Fibroblast of skin of back (primary cell): Measurements from ENCODE around the gene PIP5K1B. TPM values are rescaled to one million over a fixed set of nuclear protein-coding genes. Genes with fewer than 3 reads are reported as not detected.
"Not testable (repeated sequence)": the region's sequence is repeated elsewhere in the genome, so short reads cannot be mapped to it uniquely, and the experiment has no call there.

ENCODE experiments used
- DNase-seq: peaks from one replicate; pipeline ENCODE4 v3.0.0-alpha.2; 2013
- polyA plus RNA-seq, 2 experiments: library from polyadenylated mRNA; unstranded; fragments of 120-200 nt; gene quantifications; one replicate each; pipeline ENCODE4 v1.2.1, GENCODE V29; 2013; ENCODE audit not compliant: insufficient read length in 2 of 2

Gene PIP5K1B
- not detected for polyA plus RNA-seq (2013, experiment 1 of 2; ENCODE audit: insufficient read length)
- polyA plus RNA-seq (2013, experiment 2 of 2; ENCODE audit: insufficient read length) = not detected

GRCh38 chr9:68704814-68705530 lies at the start of gene PIP5K1B:
TSS of gene PIP5K1B (plus strand) at chr9:68705240. CDS start at chr9:68822615, 117,375 bp downstream.
- DNase-seq = peak; percentile 47

DNA sequence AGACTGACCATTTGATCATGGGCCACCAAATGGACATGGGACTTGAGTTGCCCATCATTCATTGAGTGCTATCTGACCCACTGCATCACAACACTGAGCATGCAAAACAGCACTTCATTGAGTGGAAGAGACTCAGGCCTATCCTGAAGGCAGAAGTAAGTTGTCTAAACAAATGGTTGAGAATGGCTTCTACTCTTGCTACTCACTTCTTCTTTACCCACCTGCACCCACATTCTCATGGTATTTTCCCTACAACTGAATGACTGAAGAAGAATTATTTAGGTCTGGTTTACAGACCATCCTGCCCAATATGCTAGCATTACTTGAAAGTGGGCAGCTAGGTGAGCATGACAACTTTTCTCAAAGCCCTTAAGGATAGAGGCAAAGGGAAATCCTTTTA lies 41.0 kb upstream of the PIP5K1B start:
- DNase-seq = no peak

DNA sequence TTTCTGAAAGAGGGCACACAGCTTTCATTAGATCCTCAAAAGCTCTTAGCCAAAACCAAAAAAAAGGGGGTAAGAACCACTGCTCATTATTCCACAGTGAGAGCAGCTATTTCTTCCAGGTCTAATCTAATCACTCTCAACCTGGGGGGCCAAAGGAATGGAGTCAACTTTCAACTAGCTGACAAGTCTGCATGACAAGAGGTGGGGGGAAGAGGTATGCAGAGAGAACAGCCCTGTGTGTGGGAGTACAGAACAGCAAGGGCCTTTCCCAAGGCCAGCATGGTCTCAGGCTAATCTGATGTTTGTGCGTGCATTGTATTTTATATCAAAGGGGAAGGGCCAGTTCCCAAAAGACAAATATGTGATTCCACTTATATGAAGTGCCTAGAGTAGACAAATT lies 36.9 kb upstream of the PIP5K1B start:
- DNase-seq = no peak

- DNase-seq = no peak
These were observed 35.8 kb upstream of the PIP5K1B start for GRCh38 chr9:68669218-68669617.

DNA sequence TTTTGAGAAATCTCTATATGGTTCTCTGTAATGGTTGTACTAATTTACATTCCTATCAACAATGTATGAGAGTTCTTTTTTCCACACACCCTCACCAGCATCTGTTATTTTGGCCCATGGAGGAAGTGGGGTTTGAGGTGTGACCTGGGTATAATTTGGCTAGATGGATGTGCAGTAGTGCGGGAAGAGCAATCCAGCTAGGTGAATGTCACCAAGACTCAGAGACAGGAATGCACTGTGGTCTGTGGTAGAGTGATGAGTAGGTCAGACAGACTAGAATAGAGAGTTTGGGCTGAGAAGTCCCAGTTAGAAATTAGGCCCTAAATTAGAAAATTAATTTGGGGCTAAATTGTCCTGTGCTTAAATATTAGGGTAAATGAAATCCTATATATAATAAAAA lies 32.8 kb upstream of the PIP5K1B start:
- DNase-seq = no peak

- DNase-seq = no peak
These were observed 32.4 kb upstream of the PIP5K1B start for GRCh38 chr9:68672625-68673024.

DNA sequence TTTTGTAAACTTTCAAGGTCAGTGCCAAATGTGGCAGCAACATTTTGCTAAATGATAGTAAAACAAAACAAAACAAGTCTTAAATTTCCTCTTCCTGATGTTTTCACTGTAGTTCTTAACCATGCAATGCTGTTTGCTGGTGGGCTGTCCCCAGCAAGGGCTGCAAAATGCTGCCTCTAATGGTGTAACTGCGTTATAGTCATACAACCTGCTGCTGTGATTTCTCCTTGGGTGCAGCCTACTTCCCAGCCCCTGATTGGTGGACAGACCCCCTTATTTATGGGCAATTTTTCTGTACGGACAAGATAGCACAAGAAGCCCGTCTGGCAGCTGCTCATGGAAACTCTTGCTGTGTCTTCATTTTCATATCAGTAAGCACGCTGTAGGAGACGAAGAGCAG lies 26.6 kb upstream of the PIP5K1B start:
- DNase-seq = no peak

GRCh38 chr9:68683433-68683832 lies 21.6 kb upstream of the PIP5K1B start:
- no peak for DNase-seq

DNA sequence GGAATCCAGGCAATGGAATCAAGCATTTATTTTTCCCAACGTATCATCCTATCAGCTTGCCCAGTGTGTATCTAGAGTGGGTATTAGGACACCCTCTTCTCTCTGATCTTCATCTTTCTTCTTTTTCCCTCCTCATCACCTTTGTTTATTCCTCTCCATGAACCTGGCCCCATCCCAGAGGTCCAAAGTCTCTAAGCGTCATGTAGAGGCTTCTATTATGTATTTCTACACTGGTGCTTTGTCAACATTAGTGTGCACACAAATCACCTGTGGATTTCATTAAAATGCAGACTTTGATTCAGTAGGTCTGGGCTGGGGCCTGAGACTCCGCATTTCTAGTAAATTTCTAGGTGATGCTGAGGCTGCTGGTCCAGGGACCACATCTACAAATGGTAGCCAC lies 19.8 kb upstream of the PIP5K1B start:
- no peak for DNase-seq

DNA sequence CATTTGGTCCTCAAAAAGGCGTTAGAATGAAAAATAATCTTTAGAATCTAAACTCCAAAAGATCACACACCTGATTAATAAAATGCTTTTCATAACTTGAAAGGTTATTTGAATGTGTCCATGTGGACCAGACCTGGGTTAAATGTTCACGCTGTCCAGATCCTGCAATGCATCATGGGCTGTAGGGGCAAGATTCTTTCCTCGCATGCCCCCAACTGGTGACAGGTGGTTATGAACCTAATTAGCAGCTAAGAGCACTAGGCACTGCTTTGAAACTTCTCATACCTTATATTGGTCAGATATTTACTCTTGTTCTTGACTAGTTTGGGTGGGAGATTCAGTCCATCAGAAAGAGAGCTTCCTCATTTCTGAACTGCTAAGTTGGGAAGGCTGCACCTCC lies 19.3 kb upstream of the PIP5K1B start:
- no peak for DNase-seq

DNA sequence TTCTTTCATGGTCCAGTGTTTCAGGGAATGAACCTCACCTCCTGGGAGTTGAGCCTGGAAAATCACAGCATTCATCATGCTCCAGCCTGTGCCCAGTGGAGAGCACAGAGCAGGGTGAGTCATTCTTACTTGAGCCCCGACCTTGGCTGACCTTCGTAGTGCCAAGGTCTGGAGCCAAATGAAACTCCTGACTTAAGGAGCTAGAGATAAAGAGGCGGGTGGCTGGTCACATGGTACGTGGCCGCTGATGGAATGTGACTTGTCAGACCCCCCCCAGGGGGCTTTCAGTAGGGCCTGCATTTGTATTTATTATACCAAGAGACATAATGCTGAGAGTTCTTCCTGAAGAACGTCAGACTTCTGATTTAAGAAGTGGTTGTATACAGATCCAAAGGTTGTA lies 15.0 kb upstream of the PIP5K1B start:
- no peak for DNase-seq

DNA sequence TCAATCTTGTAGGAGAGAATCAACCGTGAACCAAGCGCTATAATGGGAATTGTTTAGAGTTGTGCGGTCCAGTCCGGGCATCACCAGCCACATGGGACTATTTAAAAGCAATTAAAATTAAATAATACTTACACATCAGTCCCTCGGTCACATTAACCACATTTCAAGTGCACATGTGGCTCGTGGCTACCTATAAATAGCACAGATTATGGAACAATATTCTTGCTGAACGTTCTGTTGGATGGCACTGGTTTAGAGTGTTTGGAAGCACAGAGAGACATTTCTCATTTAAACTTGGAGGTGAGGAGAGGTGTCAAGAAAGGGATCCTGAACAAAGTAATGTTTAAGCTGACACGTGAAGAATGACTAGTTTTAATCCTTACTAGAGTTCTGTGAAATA lies 12.5 kb upstream of the PIP5K1B start:
- DNase-seq = no peak

GRCh38 chr9:68694125-68694524 lies 10.9 kb upstream of the PIP5K1B start:
- DNase-seq = no peak

GRCh38 chr9:68697851-68698250 lies 7.2 kb upstream of the PIP5K1B start:
- no peak for DNase-seq

GRCh38 chr9:68698943-68699509 lies 6.0 kb upstream of the PIP5K1B start:
- no peak for DNase-seq

DNA sequence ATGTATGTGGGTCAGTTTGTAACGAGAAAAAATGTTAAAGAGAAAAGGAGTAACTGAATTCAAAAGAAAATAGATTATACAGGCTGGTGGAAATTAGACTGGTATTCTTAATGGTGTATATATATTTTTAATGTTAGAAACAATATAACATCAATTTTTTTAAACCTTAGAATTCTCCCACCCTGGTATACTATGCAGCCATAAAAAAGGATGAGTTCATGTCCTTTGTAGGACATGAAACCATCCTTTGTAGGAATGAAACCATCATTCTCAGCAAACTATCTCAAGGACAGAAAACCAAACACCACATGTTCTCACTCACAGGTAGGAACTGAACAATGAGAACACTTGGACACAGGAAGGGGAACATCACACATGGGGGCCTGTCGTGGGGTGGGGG lies 5.4 kb upstream of the PIP5K1B start:
- not testable (repeated sequence) for DNase-seq

GRCh38 chr9:68702493-68702892 lies 2.5 kb upstream of the PIP5K1B start:
- DNase-seq = no peak

GRCh38 chr9:68703672-68704071 lies 1.4 kb upstream of the PIP5K1B start:
- no peak for DNase-seq

DNA sequence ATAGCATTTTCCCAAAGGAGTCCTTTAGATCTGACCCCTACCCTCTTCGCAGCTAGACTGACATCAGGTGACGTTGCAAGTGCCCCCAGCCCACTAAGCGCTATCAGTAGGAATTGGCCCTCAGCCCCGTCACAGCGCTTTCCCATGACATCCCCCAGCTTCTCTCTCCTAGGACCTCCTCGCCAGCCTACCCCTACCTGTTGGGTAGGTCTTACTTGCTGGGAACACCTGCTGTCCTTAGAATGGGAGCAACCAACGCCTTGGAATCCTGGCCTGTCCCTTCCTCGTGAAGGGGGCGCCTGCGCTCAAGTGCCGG lies 584 bp upstream of the PIP5K1B start:
- DNase-seq = no peak

GRCh38 chr9:68705531-68706362 lies 707 bp downstream of the PIP5K1B start:
- peak; percentile 4 for DNase-seq

- DNase-seq = no peak
These were observed 1.5 kb downstream of the PIP5K1B start for GRCh38 chr9:68706363-68707201.

GRCh38 chr9:68707801-68708488 lies 2.9 kb downstream of the PIP5K1B start:
- no peak for DNase-seq
